GM19238 (cell line): ENCODE measurements around the gene ANKRD52.
"Not testable (repeated sequence)": the region's sequence is repeated elsewhere in the genome, so short reads cannot be mapped to it uniquely, and the experiment has no call there.

Experiments used
- DNase-seq: peaks from one replicate; pipeline ENCODE4 v3.0.0; 2011; ENCODE audit warnings: low spot score; ENCODE audit not compliant: insufficient read length

The ANKRD52 gene

GRCh38 chr12:56258068-56258819 is at the start of gene ANKRD52:
TSS of gene ANKRD52 (minus strand) at chr12:56258384. CDS start at chr12:56258269, 115 bp downstream.
- peak; percentile 94 for DNase-seq

- no peak for DNase-seq
Observed at GRCh38 chr12:56307221-56307965, 49.2 kb upstream of the ANKRD52 start.

- no peak for DNase-seq
Observed at GRCh38 chr12:56304872-56305590, 46.8 kb upstream of the ANKRD52 start.

- no peak for DNase-seq
Observed at GRCh38 chr12:56304276-56304675, 46.1 kb upstream of the ANKRD52 start.

GRCh38 chr12:56300644-56301464 is 42.7 kb upstream of the ANKRD52 start:
- DNase-seq: no peak

GRCh38 chr12:56299853-56300643 is 41.9 kb upstream of the ANKRD52 start, which contains the start of gene CS:
TSS of gene CS (minus strand) at chr12:56300330. CDS start at chr12:56300201, 129 bp downstream.
- DNase-seq: peak; percentile 91

- no peak for DNase-seq
Observed at GRCh38 chr12:56299308-56299852, 41.2 kb upstream of the ANKRD52 start.

GRCh38 chr12:56298828-56299227 is 40.6 kb upstream of the ANKRD52 start:
- DNase-seq: no peak

- DNase-seq: no peak
Observed at GRCh38 chr12:56297400-56297799, 39.2 kb upstream of the ANKRD52 start.

GRCh38 chr12:56296295-56296694 is 38.1 kb upstream of the ANKRD52 start:
- no peak for DNase-seq

- DNase-seq: no peak
Observed at GRCh38 chr12:56293795-56294194, 35.6 kb upstream of the ANKRD52 start.

GRCh38 chr12:56288705-56289387 is 30.7 kb upstream of the ANKRD52 start:
- no peak for DNase-seq

- no peak for DNase-seq
Observed at GRCh38 chr12:56286044-56286830, 28.1 kb upstream of the ANKRD52 start.

- not testable (repeated sequence) for DNase-seq
Observed at GRCh38 chr12:56284263-56284662, 26.1 kb upstream of the ANKRD52 start.

- no peak for DNase-seq
Observed at GRCh38 chr12:56282579-56282978, 24.4 kb upstream of the ANKRD52 start.

- DNase-seq: no peak
Observed at GRCh38 chr12:56282030-56282429, 23.8 kb upstream of the ANKRD52 start.

GRCh38 chr12:56280849-56281248 is 22.7 kb upstream of the ANKRD52 start:
- DNase-seq: no peak

- no peak for DNase-seq
Observed at GRCh38 chr12:56278905-56279304, 20.7 kb upstream of the ANKRD52 start.

- DNase-seq: no peak
Observed at GRCh38 chr12:56274299-56274698, 16.1 kb upstream of the ANKRD52 start.
